MM.1S (cell line): Measurements from ENCODE around the gene PCF11.

Source experiments
- EZH2 ChIP-seq: fragments of 300-600 bp; sonication (generic); optimal IDR thresholded peaks from 2 replicates; pipeline ENCODE3; 2017; ENCODE audit warnings: low read depth, mild to moderate bottlenecking, antibody characterized with exemption, low read length, mixed read lengths
- TF ChIP-seq, protein P1 (sequence below): fragments of 300-600 bp; sonication (generic); IDR thresholded peaks from 2 replicates; pipeline ENCODE4 v1.5.1; 2016; ENCODE audit warnings: antibody characterized with exemption, low read length, mixed read lengths

DNA sequence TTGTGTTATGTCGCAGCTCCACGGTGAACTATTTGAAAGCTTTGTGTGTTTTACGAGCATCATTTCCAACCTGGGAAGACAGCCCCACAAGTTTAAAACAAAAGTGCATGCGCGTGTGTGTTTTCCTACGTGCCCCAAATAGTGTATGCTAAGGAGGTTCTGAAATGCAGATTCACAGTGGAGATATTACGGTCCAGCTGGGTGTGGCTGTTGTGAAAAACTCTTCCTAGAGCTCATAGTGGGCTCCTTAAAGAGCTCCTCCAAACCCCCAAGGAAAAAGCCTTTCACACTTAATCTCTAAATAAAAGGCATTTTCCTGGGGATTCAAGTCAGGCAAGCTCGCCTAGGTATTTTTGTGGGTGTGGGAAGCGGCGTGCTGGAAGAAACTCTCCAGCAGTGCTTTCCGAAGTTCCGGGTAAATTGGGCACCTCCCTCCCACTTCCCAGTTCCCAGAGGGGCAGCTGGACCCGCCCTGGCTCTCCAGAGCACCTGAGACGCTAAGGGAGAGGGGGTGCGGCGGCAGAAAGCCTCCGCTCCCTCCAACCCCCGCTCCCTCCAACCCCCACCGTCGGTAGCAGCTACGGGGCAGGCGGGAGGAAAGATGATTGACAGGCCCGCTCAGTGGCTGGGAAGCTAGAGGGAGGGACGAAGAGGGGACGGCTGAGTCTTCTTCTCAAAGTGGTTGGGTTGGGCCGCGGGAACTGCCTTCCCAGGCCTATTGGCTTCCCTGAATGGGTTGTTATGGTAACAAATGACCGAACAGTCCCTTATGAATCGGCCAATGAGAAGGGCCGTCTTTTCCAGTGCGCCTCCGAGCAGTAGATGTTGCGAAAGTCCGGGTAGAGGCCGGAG is 561 bp upstream of the PCF11 start:
- TF ChIP-seq, protein P1, sequence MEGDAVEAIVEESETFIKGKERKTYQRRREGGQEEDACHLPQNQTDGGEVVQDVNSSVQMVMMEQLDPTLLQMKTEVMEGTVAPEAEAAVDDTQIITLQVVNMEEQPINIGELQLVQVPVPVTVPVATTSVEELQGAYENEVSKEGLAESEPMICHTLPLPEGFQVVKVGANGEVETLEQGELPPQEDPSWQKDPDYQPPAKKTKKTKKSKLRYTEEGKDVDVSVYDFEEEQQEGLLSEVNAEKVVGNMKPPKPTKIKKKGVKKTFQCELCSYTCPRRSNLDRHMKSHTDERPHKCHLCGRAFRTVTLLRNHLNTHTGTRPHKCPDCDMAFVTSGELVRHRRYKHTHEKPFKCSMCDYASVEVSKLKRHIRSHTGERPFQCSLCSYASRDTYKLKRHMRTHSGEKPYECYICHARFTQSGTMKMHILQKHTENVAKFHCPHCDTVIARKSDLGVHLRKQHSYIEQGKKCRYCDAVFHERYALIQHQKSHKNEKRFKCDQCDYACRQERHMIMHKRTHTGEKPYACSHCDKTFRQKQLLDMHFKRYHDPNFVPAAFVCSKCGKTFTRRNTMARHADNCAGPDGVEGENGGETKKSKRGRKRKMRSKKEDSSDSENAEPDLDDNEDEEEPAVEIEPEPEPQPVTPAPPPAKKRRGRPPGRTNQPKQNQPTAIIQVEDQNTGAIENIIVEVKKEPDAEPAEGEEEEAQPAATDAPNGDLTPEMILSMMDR = no peak
- TF ChIP-seq EZH2 = no peak
